Upper lobe of right lung (tissue), 1 donor: ENCODE measurements around the gene CXCR4. TPM values are rescaled to one million over a fixed set of nuclear protein-coding genes. Genes with fewer than 3 reads are reported as not detected.
"Not testable (repeated sequence)": the region's sequence is repeated elsewhere in the genome, so short reads cannot be mapped to it uniquely, and the experiment has no call there.

Source experiments
- ATAC-seq: fragments of 200-7000 bp; cut with Tn5 transposase; one replicate; pipeline ENCODE4 v1.9.1; 2020; ENCODE audit warnings: mild to moderate bottlenecking, moderate library complexity
- DNase-seq: peaks from one replicate; pipeline ENCODE4 v3.0.0-alpha.2; 2020
- H3K27ac ChIP-seq: fragments of 200-600 bp; one replicate; pipeline ENCODE4 v1.8.0; 2022
- H3K27me3 ChIP-seq: fragments of 200-600 bp; one replicate; pipeline ENCODE4 v1.8.0; 2022; ENCODE audit warnings: mild to moderate bottlenecking
- H3K36me3 ChIP-seq: fragments of 200-600 bp; one replicate; pipeline ENCODE4 v1.8.0; 2022
- H3K4me1 ChIP-seq: fragments of 200-600 bp; one replicate; pipeline ENCODE4 v1.8.0; 2022
- H3K4me3 ChIP-seq: fragments of 200-600 bp; one replicate; pipeline ENCODE4 v1.8.0; 2022; ENCODE audit warnings: mild to moderate bottlenecking
- H3K9me3 ChIP-seq: fragments of 200-600 bp; one replicate; pipeline ENCODE4 v1.8.0; 2022
- intact Hi-C: fragments of 100-400 bp; cut with DNase I; formaldehyde crosslinking; loops from one replicate; pipeline ENCODE4 v1.11.0; 2022
- total RNA-seq: library from RNA; stranded (reverse); fragmentation: NEBNext Ultra II Directional; extraction: Animal tissue kit (Norgen Biotek cat#: 25700); gene quantifications from one replicate; pipeline ENCODE4 v1.2.1, GENCODE V29; 2021
- TF ChIP-seq, protein P1 (sequence below): fragments of 200-600 bp; IDR thresholded peaks from one replicate; pipeline ENCODE4 v1.8.0; 2022; ENCODE audit warnings: antibody characterized with exemption
- donor health status: DM: no; HTN: yes; CAD: no; lungs with severe emphysema.

Gene CXCR4
- total RNA-seq, 1 donor from 2014 or later, result 45.2 TPM

DNA sequence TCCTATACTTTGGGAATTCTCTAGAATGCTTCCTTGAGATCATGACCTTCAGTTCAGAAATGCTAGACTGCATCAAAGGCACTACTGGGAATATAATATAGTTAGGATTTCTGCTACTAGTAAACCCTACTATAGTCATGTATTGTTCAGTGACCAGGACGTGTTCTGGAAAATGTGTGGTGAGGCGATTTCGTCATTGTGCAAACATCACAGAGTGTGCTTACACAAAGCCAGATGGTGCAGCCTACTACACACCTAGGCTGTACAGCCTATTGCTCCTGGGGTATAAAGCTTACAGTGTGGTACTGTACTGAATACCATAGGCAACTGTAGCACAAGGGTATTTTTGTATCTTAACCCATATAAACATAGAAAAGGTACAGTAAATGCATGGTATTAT lies 13.0 kb downstream of the CXCR4 start:
- Histone ChIP-seq H3K36me3 (no peaks in the 10 kb centered on the region), H3K4me1 (no peaks in the 10 kb centered on the region), H3K27me3 (no peaks in the 10 kb centered on the region), H3K27ac (no peak overlapping the region), H3K9me3 (no peaks in the 10 kb centered on the region), H3K4me3 (no peak overlapping the region)
- no peak for DNase-seq
- ATAC-seq, result peak; percentile 79
- intact Hi-C loops, result no loop called here
- TF ChIP-seq, protein P1, sequence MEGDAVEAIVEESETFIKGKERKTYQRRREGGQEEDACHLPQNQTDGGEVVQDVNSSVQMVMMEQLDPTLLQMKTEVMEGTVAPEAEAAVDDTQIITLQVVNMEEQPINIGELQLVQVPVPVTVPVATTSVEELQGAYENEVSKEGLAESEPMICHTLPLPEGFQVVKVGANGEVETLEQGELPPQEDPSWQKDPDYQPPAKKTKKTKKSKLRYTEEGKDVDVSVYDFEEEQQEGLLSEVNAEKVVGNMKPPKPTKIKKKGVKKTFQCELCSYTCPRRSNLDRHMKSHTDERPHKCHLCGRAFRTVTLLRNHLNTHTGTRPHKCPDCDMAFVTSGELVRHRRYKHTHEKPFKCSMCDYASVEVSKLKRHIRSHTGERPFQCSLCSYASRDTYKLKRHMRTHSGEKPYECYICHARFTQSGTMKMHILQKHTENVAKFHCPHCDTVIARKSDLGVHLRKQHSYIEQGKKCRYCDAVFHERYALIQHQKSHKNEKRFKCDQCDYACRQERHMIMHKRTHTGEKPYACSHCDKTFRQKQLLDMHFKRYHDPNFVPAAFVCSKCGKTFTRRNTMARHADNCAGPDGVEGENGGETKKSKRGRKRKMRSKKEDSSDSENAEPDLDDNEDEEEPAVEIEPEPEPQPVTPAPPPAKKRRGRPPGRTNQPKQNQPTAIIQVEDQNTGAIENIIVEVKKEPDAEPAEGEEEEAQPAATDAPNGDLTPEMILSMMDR, result no peak

DNA sequence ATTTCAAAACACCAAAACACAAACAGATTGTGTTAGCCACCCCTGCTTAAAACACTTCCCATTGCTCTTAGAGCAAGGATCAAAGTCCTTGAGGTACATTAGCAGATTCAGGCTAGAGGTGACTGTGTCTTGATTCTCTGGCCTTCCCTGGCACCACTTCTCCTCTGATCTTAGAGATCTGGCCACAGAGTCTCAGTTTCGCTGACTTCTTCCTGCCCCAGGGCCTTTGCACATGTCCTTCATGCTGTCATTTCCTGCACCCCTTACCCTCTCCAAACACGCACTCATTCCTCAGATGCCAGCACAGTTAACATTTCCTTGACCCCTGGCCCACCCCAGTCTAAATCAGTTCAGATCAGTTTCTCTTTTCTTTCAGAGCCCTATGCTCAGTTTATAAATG lies 16.9 kb downstream of the CXCR4 start:
- no peak for ATAC-seq
- intact Hi-C loops, result no loop called here
- H3K9me3 ChIP-seq, result no peaks in the 10 kb centered on the region

DNA sequence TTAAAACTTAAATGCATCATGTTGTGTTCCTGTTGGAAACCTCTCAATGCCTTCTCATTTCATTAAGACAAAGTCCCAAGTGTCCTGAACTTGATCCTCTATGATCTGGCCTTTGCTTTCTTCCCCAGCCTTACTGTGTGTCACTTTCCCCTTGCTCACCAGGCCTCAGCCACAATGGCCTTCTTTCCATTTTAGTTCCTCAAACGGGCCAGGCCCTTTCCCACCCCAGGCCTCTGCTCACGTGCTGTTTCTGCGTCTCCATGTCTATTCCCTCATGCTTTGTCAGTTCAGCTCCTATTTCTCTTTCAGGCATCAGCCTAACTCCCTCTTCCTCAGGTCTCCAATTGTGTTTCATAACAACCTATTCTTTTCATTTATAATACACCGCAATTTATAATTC lies 19.5 kb downstream of the CXCR4 start:
- intact Hi-C loops, result no loop called here

More for the DNA sequence above, 16.9 kb downstream of the CXCR4 start:
- no peaks in the 10 kb centered on the region for H3K4me1 ChIP-seq
- H3K36me3 ChIP-seq, result no peaks in the 10 kb centered on the region
- TF ChIP-seq, protein P1, result no peak
- H3K27me3 ChIP-seq, result no peaks in the 10 kb centered on the region
- no peak overlapping the region for H3K4me3 ChIP-seq
- DNase-seq, result no peak
- no peak overlapping the region for H3K27ac ChIP-seq

DNA sequence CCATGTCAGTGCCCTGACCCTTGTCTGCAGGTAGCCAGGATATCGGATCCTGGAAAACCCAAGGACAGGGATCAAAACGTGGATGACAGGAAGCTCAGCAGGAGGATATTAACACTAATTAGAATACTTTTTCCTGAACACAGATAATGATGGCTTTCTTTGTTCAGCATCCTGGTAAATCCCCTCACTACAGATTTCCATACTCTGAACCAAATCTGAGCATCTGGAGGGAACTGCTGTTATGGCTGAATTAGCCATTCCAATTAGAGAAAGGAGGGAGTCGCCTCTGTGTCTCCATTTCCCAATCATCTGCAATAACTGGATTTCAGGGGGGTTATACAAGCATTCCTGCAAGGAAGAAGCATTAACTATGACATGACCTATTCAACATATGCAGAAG lies 24.4 kb downstream of the CXCR4 start:
- no peak overlapping the region for H3K27ac ChIP-seq
- no peaks in the 10 kb centered on the region for H3K4me1 ChIP-seq
- H3K4me3 ChIP-seq, result no peak overlapping the region
- H3K9me3 ChIP-seq, result no peaks in the 10 kb centered on the region
- no peaks in the 10 kb centered on the region for H3K27me3 ChIP-seq
- DNase-seq (no peak), ATAC-seq (no peak)
- TF ChIP-seq, protein P1, result no peak
- intact Hi-C loops, result no loop called here
- no peaks in the 10 kb centered on the region for H3K36me3 ChIP-seq

More for the DNA sequence above, 19.5 kb downstream of the CXCR4 start:
- TF ChIP-seq, protein P1, result no peak
- ATAC-seq, result peak; percentile 64
- Histone ChIP-seq H3K27me3 (no peaks in the 10 kb centered on the region), H3K4me1 (no peaks in the 10 kb centered on the region), H3K9me3 (no peaks in the 10 kb centered on the region), H3K4me3 (no peak overlapping the region), H3K27ac (no peak overlapping the region), H3K36me3 (no peaks in the 10 kb centered on the region)
- DNase-seq, result no peak

DNA sequence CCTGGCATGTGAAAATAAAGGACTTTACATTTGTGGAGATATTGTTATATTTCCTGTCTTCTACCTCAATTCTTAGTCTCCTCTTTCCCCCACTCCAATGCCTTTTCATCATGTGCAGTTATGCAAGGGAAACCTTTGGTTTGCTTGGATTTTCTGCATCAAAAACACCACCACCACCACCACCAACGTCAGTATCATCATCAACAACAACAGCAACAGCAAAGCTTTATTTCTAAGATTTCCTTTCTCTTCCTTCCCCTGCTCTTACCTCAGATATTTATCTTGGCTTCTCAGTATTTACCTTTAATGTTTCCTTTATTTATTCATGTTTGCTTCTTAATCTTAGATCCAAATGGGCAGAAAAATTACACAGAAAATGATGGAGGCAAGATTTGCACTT lies 26.1 kb downstream of the CXCR4 start:
- DNase-seq (no peak), ATAC-seq (no peak)
- Histone ChIP-seq H3K27me3 (no peaks in the 10 kb centered on the region), H3K9me3 (no peaks in the 10 kb centered on the region), H3K36me3 (no peaks in the 10 kb centered on the region), H3K4me1 (no peaks in the 10 kb centered on the region), H3K4me3 (no peak overlapping the region), H3K27ac (no peak overlapping the region)
- TF ChIP-seq, protein P1, result no peak
- intact Hi-C loops, result no loop called here

DNA sequence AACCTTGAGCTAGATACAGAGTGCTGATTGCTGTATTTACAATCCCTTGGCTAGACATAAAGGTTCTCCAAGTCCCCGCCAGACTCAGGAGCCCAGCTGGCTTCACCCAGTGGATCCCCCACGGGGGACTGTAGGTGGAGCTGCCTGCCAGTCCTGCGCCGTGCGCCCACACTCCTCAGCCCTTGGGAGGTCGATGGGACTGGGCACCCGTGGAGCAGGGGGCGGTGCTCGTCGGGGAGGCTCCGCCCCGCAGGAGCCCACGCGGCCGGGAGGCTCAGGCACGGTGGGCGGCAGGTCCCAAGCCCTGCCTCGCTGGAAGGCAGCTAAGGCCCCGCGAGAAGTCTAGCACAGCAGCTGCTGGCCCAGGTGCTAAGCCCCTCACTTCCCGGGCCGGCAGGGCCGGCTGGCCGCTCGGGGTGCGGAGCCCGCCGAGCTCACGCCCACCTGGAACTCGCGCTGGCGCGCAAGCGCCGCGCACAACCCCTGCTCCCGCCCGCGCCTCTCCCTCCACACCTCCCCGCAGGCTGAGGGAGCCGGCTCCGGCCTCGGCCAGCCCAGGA lies 30.0 kb downstream of the CXCR4 start:
- ATAC-seq, H3K4me1 ChIP-seq, H3K27me3 ChIP-seq, H3K4me3 ChIP-seq, intact Hi-C loops, H3K36me3 ChIP-seq, DNase-seq, H3K9me3 ChIP-seq, H3K27ac ChIP-seq: not testable (repeated sequence)
